ENCODE results near the gene TXNDC15.
"Not testable (repeated sequence)": the region's sequence is repeated elsewhere in the genome, so short reads cannot be mapped to it uniquely, and the experiment has no call there.

TXNDC15 gene, protein sequence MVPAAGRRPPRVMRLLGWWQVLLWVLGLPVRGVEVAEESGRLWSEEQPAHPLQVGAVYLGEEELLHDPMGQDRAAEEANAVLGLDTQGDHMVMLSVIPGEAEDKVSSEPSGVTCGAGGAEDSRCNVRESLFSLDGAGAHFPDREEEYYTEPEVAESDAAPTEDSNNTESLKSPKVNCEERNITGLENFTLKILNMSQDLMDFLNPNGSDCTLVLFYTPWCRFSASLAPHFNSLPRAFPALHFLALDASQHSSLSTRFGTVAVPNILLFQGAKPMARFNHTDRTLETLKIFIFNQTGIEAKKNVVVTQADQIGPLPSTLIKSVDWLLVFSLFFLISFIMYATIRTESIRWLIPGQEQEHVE

DNA sequence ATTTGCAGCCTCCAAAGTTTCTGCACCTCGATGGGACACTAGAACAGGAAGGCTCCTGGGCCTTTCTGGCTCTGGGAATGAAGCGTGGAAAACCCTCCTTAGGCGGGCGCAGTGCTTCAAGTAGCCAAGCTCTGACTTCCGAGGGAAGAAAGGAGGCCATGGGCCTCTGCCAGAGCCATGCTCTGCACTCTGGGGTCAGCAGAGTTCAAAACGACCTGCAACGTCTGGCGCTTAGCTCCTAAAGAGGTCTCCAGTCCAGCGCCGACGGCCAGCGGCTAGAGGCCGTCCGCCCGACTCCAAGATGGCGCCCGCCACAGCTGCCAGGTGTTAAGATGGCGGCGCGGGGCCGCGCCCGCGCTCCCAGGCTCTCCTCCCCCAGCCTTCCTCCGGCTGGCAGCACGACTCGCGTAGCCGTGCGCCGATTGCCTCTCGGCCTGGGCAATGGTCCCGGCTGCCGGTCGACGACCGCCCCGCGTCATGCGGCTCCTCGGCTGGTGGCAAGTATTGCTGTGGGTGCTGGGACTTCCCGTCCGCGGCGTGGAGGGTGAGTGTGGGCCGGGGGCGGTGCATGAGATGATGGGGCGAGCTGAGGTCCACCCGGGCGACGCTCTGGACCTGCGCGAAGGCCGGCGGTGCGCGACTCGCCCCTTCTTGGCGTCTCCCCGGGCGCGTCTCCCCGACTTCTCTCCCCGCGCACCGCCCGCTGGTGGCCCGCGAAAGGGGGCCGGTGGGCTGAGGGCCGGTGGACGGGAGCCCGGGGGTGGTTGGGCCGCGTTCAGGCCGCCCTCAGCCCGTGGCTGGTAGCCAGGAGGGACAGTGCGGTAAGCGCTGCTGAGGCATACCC, at the start of gene TXNDC15:
TSS of gene TXNDC15 (plus strand) at position 385 of the 844 bp plus-strand sequence. CDS start at position 442, 57 bp downstream.
- DNase-seq, result peak; percentile 80

DNA sequence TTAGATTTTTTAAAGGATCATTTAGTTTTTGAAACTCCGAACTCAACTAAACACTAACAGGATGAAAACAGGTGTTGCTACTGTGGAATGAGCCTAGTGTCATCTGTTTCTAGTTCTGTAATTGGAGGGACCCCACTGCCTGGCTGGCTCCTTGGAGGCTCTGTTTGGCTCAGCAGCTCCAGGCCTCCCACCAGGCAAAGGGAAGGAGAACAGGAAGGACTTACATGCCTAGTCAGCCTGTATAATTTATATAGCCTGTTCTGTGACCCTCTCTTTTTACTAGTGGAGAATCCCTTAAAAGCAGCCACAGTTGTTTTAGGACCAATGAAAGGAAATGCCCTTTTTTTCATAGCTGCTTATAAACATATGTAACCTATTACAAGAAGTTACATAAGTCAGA, 49.5 kb upstream of the TXNDC15 start:
- no peak for DNase-seq

DNA sequence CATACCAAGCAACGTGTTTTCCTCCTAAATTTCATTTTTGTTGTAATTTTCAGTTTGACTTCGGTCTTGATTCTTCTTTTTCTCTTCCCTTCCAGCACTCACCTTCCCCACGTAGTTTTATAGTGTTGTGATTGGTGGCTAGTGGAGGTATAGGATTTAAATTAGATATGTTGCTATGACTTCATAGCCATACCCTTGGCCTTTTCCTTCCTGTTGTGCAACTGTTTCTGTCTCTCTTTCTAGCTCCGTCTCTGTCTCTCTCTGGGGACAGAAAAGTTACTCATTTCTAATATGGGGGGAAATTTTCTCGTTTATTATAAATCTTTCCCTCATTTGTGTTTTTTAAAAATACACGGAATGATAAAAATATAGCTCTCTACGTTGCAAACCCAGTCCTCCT, 49.0 kb upstream of the TXNDC15 start:
- no peak for DNase-seq

DNA sequence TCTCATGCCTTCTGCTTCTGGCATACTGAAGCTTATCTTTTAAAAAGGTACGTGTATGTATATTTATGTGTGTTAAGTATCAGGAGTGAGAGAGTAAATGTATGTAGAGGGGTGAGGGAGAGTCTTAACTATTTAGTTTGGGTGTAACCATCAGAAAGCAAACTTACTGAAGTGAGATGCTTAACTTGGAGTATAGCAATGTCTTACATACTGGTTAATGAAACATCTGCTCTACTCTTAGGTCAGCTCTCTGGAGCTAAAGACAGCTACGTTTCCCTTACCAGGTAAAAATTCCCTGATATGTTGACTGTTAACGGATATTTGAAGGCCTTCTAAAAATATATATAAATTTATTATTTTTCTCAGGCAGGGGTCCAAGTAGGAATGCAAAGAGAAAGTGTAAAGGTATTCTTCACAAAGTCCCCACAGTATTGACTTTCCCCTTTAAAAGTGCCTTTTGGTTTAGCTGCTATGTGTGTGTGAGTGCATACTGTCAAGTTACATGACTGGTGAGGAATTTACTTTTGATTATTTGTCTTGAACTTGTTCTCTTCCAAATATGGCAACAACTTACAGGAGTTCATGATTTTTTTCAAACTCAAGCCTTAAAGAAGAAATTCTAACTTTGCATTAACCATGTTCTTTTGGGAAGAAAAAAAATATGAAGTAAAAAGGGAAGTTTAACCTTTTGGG, 40.7 kb upstream of the TXNDC15 start:
- DNase-seq, result no peak

DNA sequence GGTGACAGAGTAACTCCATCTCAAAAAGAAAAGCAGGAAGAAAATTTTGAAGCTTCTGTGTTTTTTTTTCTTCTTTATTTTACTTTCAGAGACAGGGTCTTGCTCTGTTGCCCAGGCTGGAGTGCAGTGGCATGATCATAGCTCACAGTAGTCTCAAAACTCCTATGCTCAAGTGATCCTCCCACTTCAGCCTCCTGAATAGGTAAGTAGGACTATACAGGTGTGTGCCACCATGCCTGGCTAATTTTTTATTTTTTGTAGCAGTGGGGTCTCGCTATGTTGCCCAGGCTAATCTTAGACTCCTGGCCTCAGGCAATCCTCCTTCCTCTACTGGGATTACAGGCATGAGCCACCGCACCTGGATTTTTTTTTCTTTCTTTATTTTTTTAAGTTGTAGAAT, 38.5 kb upstream of the TXNDC15 start:
- no peak for DNase-seq

DNA sequence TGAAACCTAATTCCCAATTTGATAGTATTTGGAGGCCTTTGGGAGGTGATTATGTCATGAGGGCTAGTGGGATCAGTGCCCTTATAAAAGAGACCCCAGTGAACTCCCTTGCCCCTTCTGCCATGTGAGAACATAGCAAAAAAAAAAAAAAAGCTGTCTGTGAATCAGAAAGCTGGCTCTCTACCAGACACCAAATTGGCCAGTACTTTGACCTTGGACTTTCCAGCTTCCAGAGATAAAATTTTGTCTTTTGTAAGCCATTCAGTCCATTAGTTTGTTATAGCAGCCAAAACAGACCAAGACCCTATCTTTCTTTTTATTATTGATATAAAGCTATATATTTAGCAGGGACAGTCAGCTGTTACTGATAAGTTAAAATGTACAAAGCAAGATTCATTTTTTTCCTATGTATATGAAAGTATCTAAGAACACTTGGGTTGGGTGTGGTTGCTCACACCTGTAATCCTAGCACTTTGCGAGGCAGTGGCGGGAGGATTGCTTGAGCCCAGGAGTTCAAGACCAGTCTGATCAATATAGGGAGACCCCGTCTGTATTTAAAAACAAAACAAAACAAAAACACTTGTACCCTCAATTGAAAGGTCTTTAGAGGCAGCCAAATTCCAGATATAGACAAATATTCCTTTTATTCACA, 36.5 kb upstream of the TXNDC15 start:
- DNase-seq, result no peak

DNA sequence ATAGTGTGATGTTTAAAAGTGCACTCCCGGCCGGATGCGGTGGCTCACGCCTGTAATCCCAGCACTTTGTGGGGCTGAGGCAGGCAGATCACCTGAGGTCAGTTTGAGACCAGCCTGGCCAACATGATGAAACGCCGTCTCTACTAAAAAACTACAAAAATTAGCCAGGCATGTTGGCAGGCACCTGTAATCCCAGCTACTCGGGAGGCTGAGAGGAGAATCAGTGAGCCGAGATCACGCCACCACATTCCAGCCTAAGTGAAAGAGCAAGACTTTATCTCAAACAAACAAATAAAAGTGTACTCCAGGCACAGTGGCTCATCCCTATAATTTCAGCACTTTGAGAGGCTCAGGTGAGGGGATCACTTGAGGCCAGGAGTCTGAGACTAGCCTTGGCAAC, 35.8 kb upstream of the TXNDC15 start:
- DNase-seq, result not testable (repeated sequence)

DNA sequence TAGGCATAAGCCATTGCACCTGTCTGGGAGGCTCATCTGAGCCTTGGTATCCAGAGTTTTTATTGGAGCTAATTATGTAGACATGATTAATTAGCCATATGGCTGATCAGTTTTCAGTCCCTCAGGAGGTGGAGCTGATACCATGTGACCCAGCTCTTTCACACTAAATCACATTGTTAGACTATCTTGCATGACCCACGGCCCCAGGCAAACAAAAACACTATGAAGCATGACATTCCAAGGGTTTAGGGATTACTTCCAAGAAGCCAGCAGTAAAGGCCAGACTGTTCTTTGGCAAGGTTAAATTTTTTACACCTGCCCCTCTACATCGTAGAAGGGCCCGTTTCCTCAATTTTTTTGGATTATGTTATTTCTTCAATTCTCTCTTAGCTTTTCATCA, 33.4 kb upstream of the TXNDC15 start:
- no peak for DNase-seq

DNA sequence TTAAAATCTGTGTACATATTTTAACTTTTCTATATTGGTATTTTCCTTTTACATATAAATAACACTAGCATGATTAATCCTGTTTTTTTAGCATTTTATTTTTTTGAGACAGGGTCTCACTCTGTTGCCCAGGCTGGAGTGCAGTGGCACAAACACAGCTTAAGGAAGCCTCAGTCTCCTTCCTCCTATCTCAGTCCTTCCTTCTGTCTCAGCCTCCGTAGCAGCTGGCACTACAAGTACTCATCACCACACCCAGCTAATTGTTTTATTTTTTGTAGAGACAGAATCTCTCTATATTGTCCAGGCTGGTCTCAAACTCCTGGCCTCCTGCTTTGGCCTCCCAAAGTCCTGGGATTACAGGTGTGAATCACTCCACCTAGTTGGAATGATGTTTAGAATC, 29.9 kb upstream of the TXNDC15 start:
- DNase-seq, result no peak

DNA sequence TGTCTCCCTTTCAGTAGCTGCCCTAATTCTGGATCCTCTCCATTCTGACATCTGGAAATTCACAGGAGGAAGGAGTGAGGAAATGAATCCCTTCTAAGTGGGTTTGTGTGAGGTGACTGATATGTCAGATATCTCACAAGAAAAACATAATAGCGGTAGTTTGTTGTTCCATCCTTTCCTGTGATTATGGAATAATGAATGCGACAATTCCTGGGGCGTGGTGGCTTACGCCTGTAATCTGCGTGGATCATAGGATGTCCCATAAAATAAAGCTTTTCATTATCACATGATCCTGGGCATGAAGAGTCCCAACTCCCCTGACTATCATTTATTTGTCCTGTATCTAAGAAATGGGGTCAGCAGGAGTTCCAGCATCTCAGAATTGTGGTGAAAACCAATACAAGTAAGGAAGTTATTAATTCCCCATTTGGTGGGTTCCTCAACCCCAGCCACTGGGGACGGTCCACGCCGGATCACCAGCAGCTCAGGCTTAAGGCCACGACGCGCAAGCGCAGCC, 28.8 kb upstream of the TXNDC15 start:
- no peak for DNase-seq

DNA sequence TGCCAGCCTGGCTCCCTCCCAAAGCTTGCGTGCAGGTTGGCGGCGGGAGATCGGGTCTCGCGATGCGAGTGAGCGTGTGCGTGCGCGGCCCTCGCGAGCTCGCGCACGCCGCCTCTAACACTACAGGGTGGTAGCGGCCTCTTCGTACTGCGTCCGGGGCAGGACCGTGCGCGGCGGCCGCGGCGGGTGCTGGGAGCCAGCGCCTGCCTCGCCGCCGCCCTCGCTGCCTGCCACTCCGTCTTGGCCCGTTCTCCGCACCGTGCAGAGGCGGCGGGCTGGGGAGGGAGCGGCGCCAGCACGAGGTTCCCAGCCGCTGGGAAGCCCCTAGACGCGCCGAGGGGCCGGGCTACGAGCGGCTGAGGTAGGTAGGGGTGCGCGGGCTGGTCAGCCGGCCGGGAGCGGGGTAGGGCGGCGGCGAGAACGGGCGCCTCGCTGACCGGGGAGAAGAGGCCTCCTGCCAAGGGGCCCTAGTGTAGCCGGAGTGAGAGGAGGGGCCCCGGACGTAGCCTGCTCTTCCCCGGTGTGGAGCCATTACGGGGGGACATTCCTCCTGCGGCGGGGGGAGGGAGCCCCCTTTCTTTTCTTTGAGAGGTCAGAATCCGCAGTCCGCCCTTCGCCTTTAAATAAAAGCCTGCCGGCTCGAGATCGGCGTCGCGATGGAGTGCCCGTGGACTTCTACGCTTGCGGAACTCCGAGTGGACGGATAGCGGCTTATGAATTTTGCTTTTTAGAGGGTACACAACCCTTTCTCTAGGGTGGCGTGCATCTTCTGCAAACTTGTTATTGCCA, 28.1 kb upstream of the TXNDC15 start, which contains the start of gene C5orf24:
TSS of gene C5orf24 (plus strand) at position 117 of the 789 bp plus-strand sequence. CDS start 8,933 bp downstream, outside the sequence.
- peak; percentile 95 for DNase-seq

DNA sequence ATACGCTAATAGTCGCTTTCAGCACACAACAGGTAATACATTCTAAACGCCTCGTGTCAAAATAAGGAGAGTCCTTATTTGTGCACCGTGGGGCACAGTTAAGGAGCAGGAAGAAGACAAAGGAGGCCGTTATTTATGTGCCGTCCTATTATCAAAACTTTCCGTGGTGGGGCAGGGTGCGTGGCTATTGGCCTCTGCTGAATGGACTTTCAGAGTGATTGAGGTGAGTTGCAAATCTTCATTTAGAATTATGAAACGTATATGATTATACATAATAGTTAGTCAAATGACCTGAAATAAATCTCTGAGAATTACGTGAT, 27.6 kb upstream of the TXNDC15 start:
- peak; percentile 18 for DNase-seq

DNA sequence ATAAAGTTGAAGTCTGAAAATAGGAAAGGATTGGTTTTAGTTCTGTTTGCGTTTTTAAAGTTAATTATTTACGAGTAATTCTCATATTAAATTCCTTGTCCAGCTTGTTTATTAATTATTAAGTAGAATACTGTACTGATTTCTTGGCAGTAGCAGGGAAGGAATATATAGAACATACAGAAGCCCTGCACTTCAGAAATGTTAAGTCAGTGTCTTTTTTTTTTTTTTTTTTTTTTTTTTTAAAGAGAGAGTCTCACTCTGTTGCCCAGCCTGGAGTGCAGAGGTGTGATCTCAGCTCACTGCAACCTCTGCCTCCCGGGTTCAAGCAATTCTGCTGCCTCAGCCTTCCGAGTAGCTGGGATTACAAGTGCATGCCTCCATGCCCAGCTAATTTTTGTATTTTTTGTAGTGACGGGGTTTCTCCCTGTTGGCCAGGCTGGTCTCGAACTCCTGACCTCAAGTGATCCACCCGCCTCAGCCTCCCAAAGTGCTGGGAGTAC, 24.7 kb upstream of the TXNDC15 start:
- DNase-seq, result not testable (repeated sequence)

DNA sequence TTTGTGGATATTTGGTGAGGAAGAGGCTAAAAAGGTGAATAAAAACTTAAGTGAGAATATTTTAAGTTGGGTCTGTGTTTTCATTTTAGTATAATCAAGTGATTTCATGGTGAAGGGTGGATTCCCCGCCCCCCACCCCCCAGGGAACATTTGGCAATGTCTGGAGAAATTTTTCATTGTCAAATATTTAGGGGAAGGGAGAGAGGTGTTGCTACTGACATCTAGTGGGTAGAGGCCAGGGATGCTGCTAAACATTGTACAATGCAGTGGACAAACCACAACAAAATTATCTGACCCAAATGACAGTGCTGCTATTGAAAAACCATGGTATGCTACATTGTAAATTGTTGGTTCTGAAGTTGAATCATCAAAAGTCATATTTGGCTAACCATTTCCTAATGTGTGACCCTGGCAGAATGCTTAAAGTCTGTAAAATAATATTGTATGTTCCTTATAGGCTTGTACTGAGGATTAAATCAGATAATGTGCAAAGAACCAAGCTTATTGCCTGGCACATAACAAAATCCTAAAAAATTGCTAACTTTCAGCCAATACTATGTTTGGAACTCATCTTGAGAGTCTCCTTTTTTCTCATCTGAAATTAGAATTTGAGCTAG, 22.8 kb upstream of the TXNDC15 start:
- DNase-seq, result no peak

DNA sequence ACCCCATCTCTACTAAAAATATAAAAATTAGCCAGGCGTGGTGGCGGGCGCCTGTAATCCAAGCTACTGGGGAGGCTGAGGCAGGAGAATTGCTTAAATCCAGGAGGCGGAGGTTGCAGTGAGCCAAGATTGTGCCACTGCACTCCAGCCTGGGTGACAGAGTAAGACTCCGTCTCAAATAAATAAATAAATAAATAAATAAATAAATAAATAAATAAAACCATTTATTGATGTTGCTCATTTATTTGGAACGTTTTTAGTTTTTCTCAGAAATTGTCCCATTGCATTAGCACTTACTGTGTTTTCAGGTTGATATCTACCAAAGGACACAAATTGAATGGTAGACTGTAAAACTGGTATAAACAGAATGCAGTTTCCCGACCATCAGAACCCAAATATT, 17.7 kb upstream of the TXNDC15 start:
- DNase-seq, result not testable (repeated sequence)

DNA sequence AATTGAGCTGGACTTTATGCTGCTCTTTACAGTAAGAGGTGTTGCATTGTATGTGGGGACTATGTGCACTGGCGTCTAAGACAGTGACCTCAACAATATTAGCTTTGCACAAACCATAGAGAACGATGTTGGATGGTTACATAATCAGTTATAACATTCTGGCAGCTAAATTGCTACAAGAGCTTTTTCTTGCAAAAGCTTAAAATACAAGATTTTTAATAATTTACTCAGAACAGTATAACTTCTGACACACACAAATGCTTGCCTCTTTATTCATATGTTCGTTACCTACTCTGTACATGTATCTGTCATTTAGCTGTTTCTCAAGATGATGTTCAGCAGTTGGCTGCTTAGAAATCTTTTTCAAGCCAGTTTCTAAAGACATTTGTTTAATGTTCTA, 16.8 kb upstream of the TXNDC15 start:
- DNase-seq, result no peak

DNA sequence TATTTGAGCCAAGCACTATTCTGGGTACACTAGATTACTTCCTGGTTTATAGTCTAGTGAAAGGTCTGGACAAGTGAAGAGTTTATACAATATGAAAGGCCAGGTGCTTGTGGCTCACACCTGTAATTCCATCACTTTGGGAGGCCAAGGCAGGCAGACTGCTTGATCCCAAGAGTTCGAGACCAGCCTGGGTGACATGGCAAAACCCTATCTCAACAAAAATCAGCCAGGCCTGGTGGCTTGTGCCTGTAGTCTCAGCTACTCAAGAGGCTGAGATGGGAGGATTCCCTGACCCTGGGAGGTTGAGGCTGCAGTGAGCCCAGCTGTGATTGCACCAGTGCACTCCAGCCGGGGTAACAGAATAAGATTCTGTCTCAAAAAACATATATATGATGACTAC, 9.5 kb upstream of the TXNDC15 start:
- no peak for DNase-seq

DNA sequence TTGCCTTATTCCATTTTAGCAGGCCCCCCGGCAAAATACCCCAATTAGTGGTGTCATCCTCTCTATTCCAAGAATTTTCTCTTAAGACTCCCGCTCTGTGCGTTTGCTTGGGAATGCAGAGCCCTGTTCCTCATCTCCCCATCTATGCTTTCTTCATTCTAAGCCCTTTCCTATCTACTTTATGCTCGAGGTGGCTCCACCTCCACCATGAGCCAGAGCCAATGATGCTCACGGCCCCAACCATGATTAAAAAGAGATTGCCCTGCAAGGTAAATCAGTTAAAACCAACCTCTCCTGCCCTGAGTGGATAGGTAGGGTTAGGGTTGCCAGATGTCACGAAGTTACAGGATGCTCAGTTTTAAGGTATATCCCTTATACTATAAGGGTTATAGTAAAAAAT, 677 bp upstream of the TXNDC15 start:
- DNase-seq, result peak; percentile 27

DNA sequence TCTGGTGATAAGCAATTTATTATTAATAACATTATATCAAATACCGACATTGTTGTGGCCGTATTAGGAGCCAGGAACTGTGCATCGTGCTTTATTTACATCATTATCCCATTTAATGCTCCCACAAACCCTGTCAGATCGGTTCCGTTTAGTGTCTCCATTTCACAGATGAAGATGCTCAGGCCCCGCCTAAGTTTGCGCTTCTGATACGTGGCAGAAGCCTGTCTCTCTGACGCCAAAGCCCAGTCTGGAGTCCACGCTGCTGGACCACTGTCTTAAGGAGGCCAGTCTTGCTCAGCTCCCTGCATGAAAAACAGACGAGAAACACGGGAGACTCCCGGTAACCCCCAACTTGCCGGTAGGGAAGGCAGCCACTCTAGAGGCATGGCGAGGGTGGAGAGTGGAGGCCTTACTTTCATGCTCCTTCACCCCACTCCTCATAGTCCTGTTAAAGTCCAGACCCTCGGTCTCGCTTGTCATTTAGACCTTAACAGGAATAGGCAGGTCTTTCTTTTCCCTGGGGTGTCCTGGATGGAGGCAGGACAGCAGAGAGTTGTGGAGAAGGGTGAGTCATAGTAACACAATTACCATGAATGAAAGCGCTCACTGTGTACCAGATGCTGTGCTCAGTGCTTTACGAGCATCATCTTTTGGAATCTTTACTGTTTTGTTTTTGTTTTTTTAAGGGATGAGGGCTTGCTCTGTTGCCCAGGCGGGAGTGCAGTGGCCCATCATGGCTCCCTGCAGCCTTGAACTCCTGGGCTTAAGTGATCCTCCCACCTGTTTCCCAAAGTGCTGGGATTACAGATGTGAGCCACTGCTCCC, 872 bp downstream of the TXNDC15 start:
- DNase-seq, result peak; percentile 22

DNA sequence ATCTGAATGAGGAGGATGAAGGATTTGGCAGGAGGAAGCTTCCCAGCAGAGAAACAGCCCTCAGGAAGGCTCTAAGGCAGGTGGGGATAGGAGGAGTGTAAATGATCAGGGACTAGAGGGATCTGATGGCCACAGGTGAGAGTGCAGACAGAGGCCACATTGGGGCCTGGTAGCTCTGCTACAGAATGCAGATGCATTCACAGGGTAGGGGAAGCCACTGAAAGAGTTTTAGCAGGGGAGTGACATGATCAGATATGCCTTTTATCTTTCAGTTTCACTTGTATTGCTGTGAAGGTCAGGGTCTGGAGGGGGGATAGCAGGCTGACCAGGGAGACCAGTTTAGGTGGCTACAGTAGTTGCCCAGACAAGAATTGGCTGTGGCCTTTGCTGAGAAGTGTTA, 3.0 kb downstream of the TXNDC15 start:
- no peak for DNase-seq
